ENCODE results near the gene MBD3L4. TPM values are rescaled to one million over a fixed set of nuclear protein-coding genes. Genes with fewer than 3 reads are reported as not detected.

Gene MBD3L4
- total RNA-seq, 1 experiment from 2014 or later: not detected

GRCh38 chr19:7074705-7075282, 34.8 kb upstream of the MBD3L4 start:
- Histone ChIP-seq H3K27ac (ENCODE audit: low read depth, low read length) (no peak overlapping the region), H3K9ac (ENCODE audit: low read length) (no peak overlapping the region), H3K4me2 (ENCODE audit: low read length) (no peak overlapping the region), H2AFZ (ENCODE audit: low read depth, low read length, poor library complexity, severe bottlenecking) (no peak overlapping the region), H3K9me2 (ENCODE audit: insufficient read depth) (no peaks in the 10 kb centered on the region), H3K79me2 (ENCODE audit: insufficient read depth, low read length) (peaks cover 19% of the 10 kb centered on the region), H3K36me3 (ENCODE audit: control insufficient read depth in 1 of 2, insufficient read depth in 2 of 2, low read length in 2 of 2) (peaks cover 54 to 66% of the 10 kb centered on the region in 2 experiments), H3K27me3 (ENCODE audit: insufficient read depth, low read length) (no peaks in the 10 kb centered on the region), H3K4me3 (replicated peaks in 1 of 2; ENCODE audit: low read depth in 1 of 2, low read length in 2 of 2) (no peak overlapping the region), H4K20me1 (ENCODE audit: insufficient read depth) (no peaks in the 10 kb centered on the region), H3K9me3 (ENCODE audit: control insufficient read depth in 1 of 2, insufficient read depth in 1 of 2, low read depth in 1 of 2, low read length in 2 of 2) (peaks cover 17 to 18% of the 10 kb centered on the region in 2 experiments; a peak in 3 of 4 replicates), H3K4me1 (ENCODE audit: control insufficient read depth in 1 of 2, insufficient read depth in 2 of 2, low read length in 2 of 2) (peaks cover 4 to 5% of the 10 kb centered on the region in 2 experiments; a peak in 3 of 4 replicates)
- DNase-seq (ENCODE audit: low read depth, low spot score): no peak
- TF ChIP-seq, protein P1, sequence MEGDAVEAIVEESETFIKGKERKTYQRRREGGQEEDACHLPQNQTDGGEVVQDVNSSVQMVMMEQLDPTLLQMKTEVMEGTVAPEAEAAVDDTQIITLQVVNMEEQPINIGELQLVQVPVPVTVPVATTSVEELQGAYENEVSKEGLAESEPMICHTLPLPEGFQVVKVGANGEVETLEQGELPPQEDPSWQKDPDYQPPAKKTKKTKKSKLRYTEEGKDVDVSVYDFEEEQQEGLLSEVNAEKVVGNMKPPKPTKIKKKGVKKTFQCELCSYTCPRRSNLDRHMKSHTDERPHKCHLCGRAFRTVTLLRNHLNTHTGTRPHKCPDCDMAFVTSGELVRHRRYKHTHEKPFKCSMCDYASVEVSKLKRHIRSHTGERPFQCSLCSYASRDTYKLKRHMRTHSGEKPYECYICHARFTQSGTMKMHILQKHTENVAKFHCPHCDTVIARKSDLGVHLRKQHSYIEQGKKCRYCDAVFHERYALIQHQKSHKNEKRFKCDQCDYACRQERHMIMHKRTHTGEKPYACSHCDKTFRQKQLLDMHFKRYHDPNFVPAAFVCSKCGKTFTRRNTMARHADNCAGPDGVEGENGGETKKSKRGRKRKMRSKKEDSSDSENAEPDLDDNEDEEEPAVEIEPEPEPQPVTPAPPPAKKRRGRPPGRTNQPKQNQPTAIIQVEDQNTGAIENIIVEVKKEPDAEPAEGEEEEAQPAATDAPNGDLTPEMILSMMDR (IDR thresholded peaks at IDR 0.05 in 2 of 3, conservative IDR thresholded peaks at IDR 0.05 in 1 of 3; ENCODE audit: borderline replicate concordance in 1 of 3, insufficient read depth in 1 of 3, low read depth in 2 of 3, low read length in 2 of 3): no peak
- TF ChIP-seq JUND (IDR thresholded peaks at IDR 0.05) (no peak), ZFX (IDR thresholded peaks at IDR 0.05) (no peak), SP1 (IDR thresholded peaks at IDR 0.05; ENCODE audit: low read depth) (no peak), YY1 (IDR thresholded peaks at IDR 0.05; ENCODE audit: extremely low read depth, insufficient replicate concordance, low read depth, low read length) (no peak), CBX3 (IDR thresholded peaks at IDR 0.05; ENCODE audit: low read depth) (no peak), CEBPB (IDR thresholded peaks at IDR 0.05; ENCODE audit: low read depth) (no peak), TCF7L2 (IDR thresholded peaks at IDR 0.05; ENCODE audit: borderline replicate concordance, extremely low read depth, insufficient read depth, insufficient read length) (no peak), ZBTB33 (IDR thresholded peaks at IDR 0.05; ENCODE audit: extremely low read depth, insufficient replicate concordance, low read length) (no peak)
- TF ChIP-seq, protein P2, sequence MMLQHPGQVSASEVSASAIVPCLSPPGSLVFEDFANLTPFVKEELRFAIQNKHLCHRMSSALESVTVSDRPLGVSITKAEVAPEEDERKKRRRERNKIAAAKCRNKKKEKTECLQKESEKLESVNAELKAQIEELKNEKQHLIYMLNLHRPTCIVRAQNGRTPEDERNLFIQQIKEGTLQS (IDR thresholded peaks at IDR 0.05): no peak
- CTCF ChIA-PET: no interaction called here
- ATAC-seq: no peak
- RAD21 ChIA-PET (ENCODE audit: low non-redundant PET in 1 of 2, low total read pairs in 2 of 2, uncharacterized antibody in 2 of 2, unreplicated experiment in 2 of 2): no interaction called here
- no TSS peak for BruUV-seq (replicated peaks)
- intact Hi-C loops (cut with micrococcal nuclease): no loop called here
- POLR2A ChIA-PET: no interaction called here
